Fibroblast of lung (primary cell): ENCODE measurements around the gene USH2A. TPM values are rescaled to one million over a fixed set of nuclear protein-coding genes. Genes with fewer than 3 reads are reported as not detected.

Experiments
- DNase-seq, 2 donors: peaks; one replicate each; pipeline versions ENCODE4 v3.0.0 to v3.0.0-alpha.2; 2010; ENCODE audit warnings: low read depth in 2 of 2
- H2AFZ ChIP-seq: 2 replicates; pipeline ENCODE4 v1.5.1; 2012; ENCODE audit warnings: low read length, control low read depth, inconsistent platforms
- H3K27ac ChIP-seq: 2 replicates; pipeline ENCODE4 v1.5.1; 2011; ENCODE audit warnings: low read length, control low read depth; ENCODE audit not compliant: insufficient read depth
- H3K27me3 ChIP-seq: 2 replicates; pipeline ENCODE4 v1.5.1; 2011; ENCODE audit warnings: mild to moderate bottlenecking, low read length; ENCODE audit not compliant: control insufficient read depth, insufficient read depth
- H3K36me3 ChIP-seq: 2 replicates; pipeline ENCODE4 v1.5.1; 2011; ENCODE audit warnings: low read length; ENCODE audit not compliant: control insufficient read depth, insufficient read depth
- H3K4me1 ChIP-seq: 2 replicates; pipeline ENCODE4 v1.5.1; 2011; ENCODE audit warnings: low read length; ENCODE audit not compliant: control insufficient read depth, insufficient read depth; ENCODE audit errors: extremely low read depth
- H3K4me2 ChIP-seq: 2 replicates; pipeline ENCODE4 v1.5.1; 2011; ENCODE audit warnings: low read length, control low read depth; ENCODE audit not compliant: insufficient read depth; ENCODE audit errors: extremely low read depth
- H3K4me3 ChIP-seq, 4 experiments: fragments of 200-600 bp in 1 of 4; sonication (generic) in 1 of 4; replicated peaks in 1 of 4; 2 replicates each; pipeline ENCODE4 v1.5.1; 2011 to 2016; ENCODE audit warnings: low read length in 4 of 4, low read depth in 3 of 4, mild to moderate bottlenecking in 3 of 4, control low read depth in 2 of 4, inconsistent platforms in 1 of 4, mixed read lengths in 1 of 4; ENCODE audit not compliant: insufficient read depth in 1 of 4; ENCODE audit errors: control extremely low read depth in 1 of 4
- H3K79me2 ChIP-seq: 2 replicates; pipeline ENCODE4 v1.5.1; 2012; ENCODE audit warnings: mild to moderate bottlenecking, low read length, inconsistent platforms; ENCODE audit not compliant: control insufficient read depth, insufficient read depth
- H3K9ac ChIP-seq: 2 replicates; pipeline ENCODE4 v1.5.1; 2011; ENCODE audit warnings: mild to moderate bottlenecking, low read length, control low read depth; ENCODE audit not compliant: insufficient read depth
- H3K9me3 ChIP-seq: 2 replicates; pipeline ENCODE4 v1.5.1; 2012; ENCODE audit warnings: low read depth, low read length; ENCODE audit not compliant: control insufficient read depth, insufficient read depth
- H4K20me1 ChIP-seq: 2 replicates; pipeline ENCODE4 v1.5.1; 2011; ENCODE audit warnings: low read length; ENCODE audit not compliant: control insufficient read depth, insufficient read depth; ENCODE audit errors: extremely low read depth
- EZH2 ChIP-seq: IDR thresholded peaks from 2 replicates; pipeline ENCODE4 v1.5.1; 2012; ENCODE audit warnings: low read length, control low read depth, mild to moderate bottlenecking; ENCODE audit errors: missing control alignments
- polyA plus RNA-seq, 2 donors: library from polyadenylated mRNA; depleted of rRNA in 1 of 2; stranded (reverse) in 1 of 2; unstranded in 1 of 2; fragments of >200 nt; gene quantifications; 2 replicates each; pipeline ENCODE4 v1.2.1, GENCODE V29; 2011 to 2012; ENCODE audit warnings: missing spikeins in 1 of 2
- total RNA-seq: library from RNA; depleted of rRNA; stranded (reverse); fragments of >200 nt; gene quantifications from 2 replicates; pipeline ENCODE4 v1.2.1, GENCODE V29; 2014
- TF ChIP-seq, protein P1 (sequence below), 2 donors: IDR thresholded peaks in 1 of 2; conservative IDR thresholded peaks in 1 of 2; 1 replicate in 1 of 2; 2 replicates in 1 of 2; pipeline ENCODE4 v1.5.1; 2011 to 2012; ENCODE audit warnings: low read length in 2 of 2, control low read depth in 1 of 2, inconsistent platforms in 1 of 2, low read depth in 1 of 2, mild to moderate bottlenecking in 1 of 2

The USH2A gene
- total and polyA plus RNA-seq, 2 donors (not counting 1 experiment from before 2014, with no cell fraction given): under 0.01 to 0.01 TPM

- Histone ChIP-seq H4K20me1 (no peaks in the 10 kb centered on the region), H3K9me3 (no peaks in the 10 kb centered on the region), H3K27me3 (no peaks in the 10 kb centered on the region), H3K4me3 (no peak overlapping the region), H3K36me3 (peaks cover 4% of the 10 kb centered on the region), H3K9ac (no peak overlapping the region), H3K4me1 (no peaks in the 10 kb centered on the region), H3K79me2 (no peaks in the 10 kb centered on the region), H2AFZ (no peak overlapping the region), H3K4me2 (no peak overlapping the region), H3K27ac (no peak overlapping the region)
- DNase-seq: peak in 1 of 2 donors; percentile 45
- TF ChIP-seq, protein P1, sequence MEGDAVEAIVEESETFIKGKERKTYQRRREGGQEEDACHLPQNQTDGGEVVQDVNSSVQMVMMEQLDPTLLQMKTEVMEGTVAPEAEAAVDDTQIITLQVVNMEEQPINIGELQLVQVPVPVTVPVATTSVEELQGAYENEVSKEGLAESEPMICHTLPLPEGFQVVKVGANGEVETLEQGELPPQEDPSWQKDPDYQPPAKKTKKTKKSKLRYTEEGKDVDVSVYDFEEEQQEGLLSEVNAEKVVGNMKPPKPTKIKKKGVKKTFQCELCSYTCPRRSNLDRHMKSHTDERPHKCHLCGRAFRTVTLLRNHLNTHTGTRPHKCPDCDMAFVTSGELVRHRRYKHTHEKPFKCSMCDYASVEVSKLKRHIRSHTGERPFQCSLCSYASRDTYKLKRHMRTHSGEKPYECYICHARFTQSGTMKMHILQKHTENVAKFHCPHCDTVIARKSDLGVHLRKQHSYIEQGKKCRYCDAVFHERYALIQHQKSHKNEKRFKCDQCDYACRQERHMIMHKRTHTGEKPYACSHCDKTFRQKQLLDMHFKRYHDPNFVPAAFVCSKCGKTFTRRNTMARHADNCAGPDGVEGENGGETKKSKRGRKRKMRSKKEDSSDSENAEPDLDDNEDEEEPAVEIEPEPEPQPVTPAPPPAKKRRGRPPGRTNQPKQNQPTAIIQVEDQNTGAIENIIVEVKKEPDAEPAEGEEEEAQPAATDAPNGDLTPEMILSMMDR (conservative IDR thresholded peaks at IDR 0.05 in 1 of 2, IDR thresholded peaks at IDR 0.05 in 1 of 2; ENCODE audit: low read depth in 1 of 2, low read length in 2 of 2): no peak
- no peak for TF ChIP-seq EZH2
Observed at GRCh38 chr1:215623162-215623561, 800.1 kb downstream of the USH2A start.

- Histone ChIP-seq H3K9ac (no peak overlapping the region), H3K9me3 (no peaks in the 10 kb centered on the region), H3K27me3 (no peaks in the 10 kb centered on the region), H3K4me3 (no peak overlapping the region), H3K27ac (no peak overlapping the region), H4K20me1 (no peaks in the 10 kb centered on the region), H3K79me2 (peaks cover 3% of the 10 kb centered on the region), H3K4me1 (no peaks in the 10 kb centered on the region), H3K4me2 (no peak overlapping the region), H3K36me3 (peaks cover 7% of the 10 kb centered on the region), H2AFZ (no peak overlapping the region)
- DNase-seq: no peak
- TF ChIP-seq, protein P1 (conservative IDR thresholded peaks at IDR 0.05 in 1 of 2, IDR thresholded peaks at IDR 0.05 in 1 of 2; ENCODE audit: low read depth in 1 of 2, low read length in 2 of 2): no peak
- no peak for TF ChIP-seq EZH2
Observed at GRCh38 chr1:215617979-215618378, 805.3 kb downstream of the USH2A start.

DNA sequence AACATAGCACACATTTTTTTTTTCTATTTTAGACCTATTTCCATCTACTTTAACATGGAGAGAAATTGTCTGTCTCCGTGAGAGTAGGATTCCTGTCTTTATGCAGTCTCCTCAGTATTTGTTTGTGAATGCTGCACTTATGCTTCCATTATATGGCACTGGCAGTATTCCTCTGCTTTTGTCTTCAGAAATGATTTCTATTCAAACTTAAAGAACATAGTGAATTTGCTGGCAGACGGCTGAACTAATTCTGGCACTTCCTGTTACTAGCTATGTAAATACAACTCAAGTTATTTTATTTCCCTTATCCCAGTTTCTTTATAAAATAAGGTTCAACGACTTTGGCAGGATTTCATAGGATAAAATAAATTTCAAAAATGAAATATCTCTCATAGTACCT is 810.9 kb downstream of the USH2A start:
- H3K36me3 ChIP-seq: peaks cover 2% of the 10 kb centered on the region
- no peak overlapping the region for H3K9ac ChIP-seq
- no peaks in the 10 kb centered on the region for H4K20me1 ChIP-seq
- no peak overlapping the region for H3K4me2 ChIP-seq
- peaks cover 3% of the 10 kb centered on the region for H3K79me2 ChIP-seq
- H2AFZ ChIP-seq: no peak overlapping the region
- no peak overlapping the region for H3K4me3 ChIP-seq
- H3K27me3 ChIP-seq: no peaks in the 10 kb centered on the region
- no peak for TF ChIP-seq EZH2
- TF ChIP-seq, protein P1 (conservative IDR thresholded peaks at IDR 0.05 in 1 of 2, IDR thresholded peaks at IDR 0.05 in 1 of 2; ENCODE audit: low read depth in 1 of 2, low read length in 2 of 2): no peak
- no peaks in the 10 kb centered on the region for H3K9me3 ChIP-seq
- DNase-seq: no peak
- H3K4me1 ChIP-seq: no peaks in the 10 kb centered on the region
- no peak overlapping the region for H3K27ac ChIP-seq
